HG03066 (cell line): ENCODE data around the gene TNFAIP8.
A peak's percentile ranks its signal among the peaks of the same experiment; 100 is the strongest.

Experiments used
- ATAC-seq: cut with Tn5 transposase; IDR thresholded peaks from one replicate; pipeline ENCODE4 v1.9.1; 2021; ENCODE audit warnings: low read depth; ENCODE audit not compliant: unreplicated experiment

Gene TNFAIP8

GRCh38 chr5:119389288-119390030 is 33.6 kb downstream of the TNFAIP8 start:
- no peak for ATAC-seq

- ATAC-seq = no peak
Measured at GRCh38 chr5:119390404-119390803, 34.6 kb downstream of the TNFAIP8 start.

- no peak for ATAC-seq
Measured at GRCh38 chr5:119393201-119393691, 37.4 kb downstream of the TNFAIP8 start.

GRCh38 chr5:119393746-119394145 is 37.9 kb downstream of the TNFAIP8 start:
- ATAC-seq = no peak

GRCh38 chr5:119395080-119395836 is 39.4 kb downstream of the TNFAIP8 start:
- ATAC-seq = peak; percentile 51

GRCh38 chr5:119396030-119396664 is 40.3 kb downstream of the TNFAIP8 start:
- ATAC-seq = no peak

GRCh38 chr5:119397518-119398380 is 41.9 kb downstream of the TNFAIP8 start:
- peak; percentile 37 for ATAC-seq

- ATAC-seq = no peak
Measured at GRCh38 chr5:119398727-119399466, 43.1 kb downstream of the TNFAIP8 start.

GRCh38 chr5:119400245-119400644 is 44.4 kb downstream of the TNFAIP8 start:
- ATAC-seq = no peak

GRCh38 chr5:119402081-119402480 is 46.3 kb downstream of the TNFAIP8 start:
- no peak for ATAC-seq

- no peak for ATAC-seq
Measured at GRCh38 chr5:119402555-119402954, 46.7 kb downstream of the TNFAIP8 start.

- ATAC-seq = no peak
Measured at GRCh38 chr5:119404033-119404432, 48.2 kb downstream of the TNFAIP8 start.

- no peak for ATAC-seq
Measured at GRCh38 chr5:119405419-119405818, 49.6 kb downstream of the TNFAIP8 start.

- no peak for ATAC-seq
Measured at GRCh38 chr5:119406551-119407110, 50.8 kb downstream of the TNFAIP8 start.

GRCh38 chr5:119409235-119409815 is 53.5 kb downstream of the TNFAIP8 start:
- no peak for ATAC-seq

GRCh38 chr5:119410448-119411159 is 54.8 kb downstream of the TNFAIP8 start:
- ATAC-seq = no peak

- ATAC-seq = peak; percentile 73
Measured at GRCh38 chr5:119411361-119412278, 55.8 kb downstream of the TNFAIP8 start.
